KOPT-K1 (cell line): Measurements from ENCODE around the gene LDLRAD4.

Experiments
- H3K27ac ChIP-seq: fragments of 200-600 bp; sonication (generic); 2 replicates; pipeline ENCODE4 v1.5.1; 2016; ENCODE audit warnings: antibody characterized with exemption, mild to moderate bottlenecking, low read depth, low read length; ENCODE audit not compliant: poor library complexity, severe bottlenecking
- H3K36me3 ChIP-seq: fragments of 200-600 bp; sonication (generic); 2 replicates; pipeline ENCODE4 v1.5.1; 2017; ENCODE audit warnings: antibody characterized with exemption, mild to moderate bottlenecking, low read length, moderate library complexity; ENCODE audit not compliant: insufficient read depth
- H3K9me3 ChIP-seq: fragments of 200-600 bp; sonication (generic); 2 replicates; pipeline ENCODE4 v1.5.1; 2017; ENCODE audit warnings: antibody characterized with exemption, low read length, mild to moderate bottlenecking; ENCODE audit not compliant: insufficient read depth, poor library complexity, severe bottlenecking

The LDLRAD4 gene

GRCh38 chr18:13434854-13435253 is 216.3 kb downstream of the LDLRAD4 start:
- Histone ChIP-seq H3K27ac (peak overlapping the region; percentile 98), H3K9me3 (no peaks in the 10 kb centered on the region), H3K36me3 (peaks cover 4% of the 10 kb centered on the region)

- peaks cover 4% of the 10 kb centered on the region for H3K36me3 ChIP-seq
- H3K27ac ChIP-seq = peak overlapping the region; percentile 98
- no peaks in the 10 kb centered on the region for H3K9me3 ChIP-seq
These were observed 217.2 kb downstream of the LDLRAD4 start for GRCh38 chr18:13435586-13436333.

- H3K36me3 ChIP-seq = peaks cover 4% of the 10 kb centered on the region
- H3K27ac ChIP-seq = peak overlapping the region; percentile 98
- no peaks in the 10 kb centered on the region for H3K9me3 ChIP-seq
These were observed 218.0 kb downstream of the LDLRAD4 start for GRCh38 chr18:13436576-13436975.

GRCh38 chr18:13437034-13437433 is 218.5 kb downstream of the LDLRAD4 start:
- H3K27ac ChIP-seq = peak overlapping the region; percentile 98
- no peaks in the 10 kb centered on the region for H3K9me3 ChIP-seq
- peaks cover under 1% of the 10 kb centered on the region; the same call in 1 of the 2 replicates for H3K36me3 ChIP-seq

GRCh38 chr18:13437796-13438506 is 219.4 kb downstream of the LDLRAD4 start:
- Histone ChIP-seq H3K36me3 (no peaks in the 10 kb centered on the region), H3K27ac (peak overlapping the region; percentile 98), H3K9me3 (no peaks in the 10 kb centered on the region)

- Histone ChIP-seq H3K9me3 (no peaks in the 10 kb centered on the region), H3K27ac (peak overlapping the region; percentile 98), H3K36me3 (no peaks in the 10 kb centered on the region)
These were observed 220.0 kb downstream of the LDLRAD4 start for GRCh38 chr18:13438507-13439056.

GRCh38 chr18:13439461-13439860 is 220.9 kb downstream of the LDLRAD4 start:
- Histone ChIP-seq H3K9me3 (no peaks in the 10 kb centered on the region), H3K36me3 (no peaks in the 10 kb centered on the region), H3K27ac (peak overlapping the region; percentile 98)

GRCh38 chr18:13440277-13441248 is 222.0 kb downstream of the LDLRAD4 start:
- Histone ChIP-seq H3K27ac (peak overlapping the region; percentile 98), H3K9me3 (no peaks in the 10 kb centered on the region)

GRCh38 chr18:13441736-13442135 is 223.2 kb downstream of the LDLRAD4 start:
- Histone ChIP-seq H3K9me3 (no peaks in the 10 kb centered on the region), H3K27ac (peak overlapping the region; percentile 98), H3K36me3 (peaks cover 9% of the 10 kb centered on the region; the same call in 1 of the 2 replicates)

More at GRCh38 chr18:13440277-13441248, 222.0 kb downstream of the LDLRAD4 start:
- H3K36me3 ChIP-seq = peaks cover 8% of the 10 kb centered on the region; the same call in 1 of the 2 replicates

- H3K27ac ChIP-seq = peak overlapping the region; percentile 98
- H3K36me3 ChIP-seq = peaks cover 9% of the 10 kb centered on the region; the same call in 1 of the 2 replicates
These were observed 223.9 kb downstream of the LDLRAD4 start for GRCh38 chr18:13442451-13442850.

GRCh38 chr18:13443552-13443951 is 225.0 kb downstream of the LDLRAD4 start:
- Histone ChIP-seq H3K27ac (peak overlapping the region; percentile 98), H3K36me3 (peaks cover 9% of the 10 kb centered on the region; the same call in 1 of the 2 replicates), H3K9me3 (no peaks in the 10 kb centered on the region)

More at GRCh38 chr18:13442451-13442850, 223.9 kb downstream of the LDLRAD4 start:
- H3K9me3 ChIP-seq = no peaks in the 10 kb centered on the region

- Histone ChIP-seq H3K36me3 (peaks cover 14% of the 10 kb centered on the region), H3K27ac (peak overlapping the region; percentile 98), H3K9me3 (no peaks in the 10 kb centered on the region)
These were observed 226.1 kb downstream of the LDLRAD4 start for GRCh38 chr18:13444430-13445240.

- peak overlapping the region; percentile 98 for H3K27ac ChIP-seq
- H3K36me3 ChIP-seq = peaks cover 14% of the 10 kb centered on the region
- H3K9me3 ChIP-seq = no peaks in the 10 kb centered on the region
These were observed 226.8 kb downstream of the LDLRAD4 start for GRCh38 chr18:13445241-13445897.
